Stimulated activated CD8-positive, alpha-beta memory T cell treated with anti-CD3 and anti-CD28 coated beads, Interleukin-12 subunit alpha, Interleukin-12 subunit beta, amount 100 ng/mL, for 1 hour (primary cell): ENCODE results near the gene KLF15.

ENCODE experiments used
- DNase-seq: peaks from one replicate; pipeline ENCODE4 v3.0.0-alpha.2; 2020; ENCODE audit warnings: low read depth

Gene KLF15

DNA sequence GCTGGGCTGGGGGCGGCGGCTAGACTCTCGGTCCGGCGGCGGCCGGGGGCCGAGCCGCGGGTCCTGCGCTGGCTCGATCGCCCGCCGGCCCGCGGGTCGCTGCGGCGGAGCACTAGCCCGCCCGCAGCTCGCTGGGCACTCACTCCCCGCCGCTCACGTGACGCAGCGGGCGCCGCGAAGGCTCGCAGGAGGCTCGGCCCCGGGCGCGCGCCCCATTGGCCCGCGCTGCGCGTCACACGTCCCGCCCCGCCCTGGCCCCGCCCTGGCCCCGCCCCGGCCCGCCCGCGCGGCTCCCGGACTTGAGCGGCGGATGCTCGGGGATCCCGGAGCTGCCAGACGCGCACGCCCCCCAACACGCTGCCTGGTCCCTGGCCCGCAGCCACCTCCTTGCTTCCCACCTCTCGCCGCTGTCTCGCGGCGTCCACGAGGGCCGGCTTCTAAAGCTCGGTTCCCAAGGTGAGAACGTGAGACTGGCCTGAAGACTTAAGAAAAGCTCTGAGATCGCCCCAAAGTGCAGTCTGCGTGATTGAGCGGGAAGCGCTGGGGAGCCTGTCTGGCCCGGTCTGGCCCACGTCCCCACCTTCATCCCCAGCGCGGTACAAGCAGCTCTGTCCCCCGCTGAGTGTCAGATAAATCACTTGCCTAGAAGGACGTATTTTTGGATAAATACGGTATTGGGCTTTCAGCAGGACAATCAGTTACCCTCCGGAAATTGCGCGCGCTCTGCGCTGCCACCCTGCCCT, at the start of gene KLF15:
TSS of gene KLF15 (minus strand) at position 114 of the 743 bp plus-strand sequence. CDS start 4,486 bp downstream, outside the sequence.
- DNase-seq = peak; percentile 51

DNA sequence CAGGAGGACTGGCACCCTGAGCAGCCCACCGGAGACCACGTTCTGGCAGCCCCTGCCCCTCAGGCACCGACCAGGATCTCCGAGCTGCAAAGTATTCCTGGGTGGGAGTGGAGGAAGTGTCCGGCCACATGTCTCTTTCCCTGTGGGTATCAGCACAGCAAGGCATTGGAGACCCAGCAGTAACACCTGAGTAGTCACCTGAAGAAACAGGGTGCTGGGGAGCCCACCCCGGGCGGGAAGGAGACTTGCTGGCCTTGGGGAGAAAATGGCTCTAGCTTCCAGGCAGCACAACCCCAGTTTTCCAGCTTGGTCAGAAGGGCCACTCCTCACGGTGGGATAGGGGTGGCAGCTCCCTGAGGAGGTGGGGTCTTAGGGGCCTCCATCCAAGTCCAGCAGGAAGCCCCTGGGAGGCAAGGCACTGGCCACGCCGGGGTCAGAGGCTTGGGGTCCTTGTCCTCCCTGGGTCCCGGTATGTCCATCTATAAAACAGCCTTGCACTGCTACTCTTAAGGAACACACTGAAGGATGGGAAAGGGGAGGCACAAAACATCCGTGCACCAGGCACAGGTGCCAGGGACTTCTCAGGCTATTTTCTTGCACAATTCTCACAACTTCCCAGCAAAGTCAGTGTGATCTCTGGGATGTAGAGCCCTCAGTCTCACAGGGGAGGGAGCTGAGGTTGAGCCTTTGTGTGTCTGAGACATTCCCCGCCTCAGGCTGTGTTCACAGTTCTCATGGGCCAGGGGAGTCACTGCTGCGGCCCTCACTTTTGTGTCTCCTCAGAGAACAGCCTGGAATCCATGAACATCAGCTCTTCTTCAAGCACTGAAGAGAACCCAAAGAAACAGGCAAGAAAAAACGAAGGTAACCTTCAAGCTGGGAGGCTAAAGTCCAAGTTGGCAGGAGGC, 49.4 kb upstream of the KLF15 start:
- no peak for DNase-seq

DNA sequence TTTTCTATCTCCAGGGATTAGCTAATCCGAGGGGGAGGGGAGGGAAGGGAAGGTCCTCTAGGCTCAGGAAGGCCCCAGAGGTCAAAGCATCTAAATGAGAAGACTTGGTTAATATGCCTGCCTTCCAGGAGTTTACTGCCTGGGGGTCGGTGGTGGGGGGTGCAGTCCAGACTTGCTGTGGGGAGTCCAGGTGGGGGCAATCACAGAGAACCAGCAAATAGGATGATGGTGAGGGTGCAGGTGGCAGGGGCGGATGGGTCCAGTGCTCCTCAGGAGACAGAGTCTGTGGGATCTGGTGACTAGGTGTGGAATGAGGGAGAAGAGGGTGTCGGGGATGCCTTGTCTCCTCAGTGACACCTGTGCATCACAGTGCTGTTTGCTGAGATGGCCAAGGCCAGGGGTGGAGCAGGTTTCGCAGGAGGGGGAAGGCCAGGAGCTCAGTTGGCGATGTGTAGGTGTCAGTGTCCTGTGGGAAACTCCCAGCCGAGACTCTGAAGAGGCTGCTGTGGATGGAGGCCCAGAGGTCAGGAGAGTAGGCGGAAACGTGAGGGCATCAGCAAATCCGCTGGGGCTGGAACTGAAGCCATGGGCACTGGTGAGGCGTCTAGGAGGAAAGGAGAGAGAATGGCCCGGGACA, 45.6 kb upstream of the KLF15 start:
- DNase-seq = no peak

DNA sequence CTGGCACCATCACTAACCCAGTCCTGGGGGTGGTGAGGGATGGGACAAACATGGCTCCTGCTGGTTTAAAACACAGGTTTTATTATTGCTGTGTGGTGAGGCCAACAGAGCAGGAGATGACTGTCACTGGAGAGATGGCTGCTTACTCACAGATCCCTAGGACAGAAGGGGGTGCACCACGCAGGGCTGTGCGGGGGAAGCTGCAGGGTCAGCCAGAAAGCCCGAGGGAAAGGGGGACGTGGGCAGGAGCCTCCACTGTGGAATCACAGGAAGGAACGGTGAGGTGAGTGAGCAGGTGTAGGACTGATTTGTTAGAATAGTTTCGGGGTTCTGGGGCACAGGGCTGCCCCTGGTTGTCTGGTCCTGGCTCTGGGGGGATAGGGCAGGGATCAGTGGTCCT, 45.0 kb upstream of the KLF15 start:
- DNase-seq = no peak

DNA sequence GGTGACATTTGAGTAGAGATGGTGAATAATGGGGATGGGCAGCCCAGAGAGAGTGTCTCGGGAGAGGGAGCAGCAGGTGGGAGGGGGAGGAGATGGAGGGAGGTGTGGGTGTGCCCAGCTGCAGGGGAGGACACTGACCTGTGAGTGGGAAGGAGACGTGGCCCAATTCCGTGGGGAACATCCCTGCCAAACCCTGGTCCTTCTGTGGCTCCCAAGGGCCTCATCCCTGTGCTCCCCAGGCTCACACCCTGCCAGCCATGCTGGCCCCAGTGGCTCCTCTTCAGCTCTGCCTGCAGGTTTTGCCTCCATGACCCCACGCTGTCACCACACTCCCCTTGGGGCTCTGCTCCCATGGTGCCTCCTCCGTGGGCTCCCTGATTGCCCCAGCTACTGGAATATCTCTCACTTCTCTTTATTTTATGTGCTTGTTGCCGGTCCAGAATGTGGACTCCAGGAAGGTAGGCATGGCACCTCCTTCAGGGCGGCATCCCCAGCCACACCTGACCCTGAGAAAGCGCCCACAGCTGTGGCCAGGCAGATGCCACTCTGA, 44.5 kb upstream of the KLF15 start:
- DNase-seq = no peak

DNA sequence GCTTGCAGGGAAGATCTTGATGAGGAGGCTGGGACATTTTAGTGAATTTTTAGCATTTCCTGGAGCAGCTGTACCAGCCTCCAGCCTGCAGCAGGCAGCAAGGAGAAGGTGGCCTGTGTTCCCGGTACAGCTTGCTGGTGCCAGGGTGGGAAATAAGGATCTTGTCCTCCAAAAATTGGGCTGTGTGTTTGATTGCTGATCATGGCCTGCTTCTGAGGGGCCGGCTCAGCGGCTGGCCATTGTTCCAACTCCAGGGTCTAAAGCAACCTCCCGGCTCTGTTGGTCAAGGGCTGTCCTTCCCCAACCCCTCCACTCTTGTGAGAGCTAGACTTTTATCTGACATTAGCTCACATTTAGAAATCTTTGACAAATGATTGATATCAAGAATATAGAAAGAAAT, 42.5 kb upstream of the KLF15 start:
- DNase-seq = no peak

DNA sequence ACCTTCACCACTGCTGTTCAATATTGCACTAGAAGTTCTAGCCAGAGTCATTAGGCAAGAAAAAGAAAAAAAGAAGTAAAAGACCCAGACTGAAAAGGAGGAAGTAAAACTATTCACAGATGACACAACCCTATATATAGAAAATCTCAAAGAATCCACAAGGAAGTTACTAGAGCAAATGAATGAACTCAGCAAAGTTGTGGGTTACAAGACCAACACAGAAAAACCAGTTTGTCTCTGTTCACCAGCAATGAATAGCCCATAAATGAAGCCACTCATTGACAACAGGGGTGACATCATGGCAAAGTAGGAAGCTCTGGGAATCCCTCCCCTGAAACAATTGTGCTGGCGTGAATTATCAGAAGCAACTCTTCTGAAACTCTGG, 42.1 kb upstream of the KLF15 start:
- DNase-seq = no peak

DNA sequence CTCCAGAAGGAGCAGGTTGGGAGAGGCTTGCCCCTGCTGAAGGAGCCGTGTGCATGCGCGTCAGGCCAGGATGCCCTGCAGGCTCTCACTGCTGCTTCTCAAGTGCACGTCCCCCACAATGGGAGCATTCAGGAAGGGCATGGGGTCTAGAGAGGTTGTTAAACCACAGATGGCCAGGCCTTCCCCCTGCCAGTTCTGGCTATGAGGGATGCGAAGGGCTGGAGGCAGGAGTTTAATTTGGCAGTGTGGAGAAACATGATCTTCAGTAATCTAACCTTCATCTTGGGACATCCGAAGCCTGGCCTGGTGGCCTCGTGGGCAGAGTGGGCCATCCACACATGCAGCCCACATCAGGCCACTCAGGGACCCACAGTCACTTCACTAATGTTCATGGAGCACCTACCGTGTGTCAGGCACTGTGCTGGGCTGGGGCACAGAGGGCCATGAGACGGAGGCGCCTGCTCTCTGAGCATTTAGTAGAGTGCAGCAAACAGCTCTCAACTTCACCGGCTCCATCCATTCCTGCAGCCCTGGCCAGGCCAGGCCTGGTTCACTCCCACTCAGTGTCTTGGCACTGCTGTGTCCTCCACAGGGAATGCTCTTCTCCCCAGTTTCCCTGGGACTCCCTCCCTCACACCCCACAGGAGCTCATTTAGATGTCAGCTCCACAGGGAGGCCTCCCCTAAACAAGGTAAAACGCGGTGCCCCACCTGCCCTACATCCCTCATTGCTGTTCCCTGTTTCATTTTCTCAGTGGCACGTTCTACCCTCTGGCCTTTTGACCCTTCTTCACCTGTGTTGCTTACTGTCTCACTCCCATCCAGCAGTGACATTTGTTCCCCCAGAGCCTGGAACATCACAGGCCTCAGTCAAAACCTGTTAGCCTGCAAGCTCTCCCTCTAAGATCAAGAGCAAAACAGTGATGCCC, 41.5 kb upstream of the KLF15 start:
- DNase-seq = no peak

DNA sequence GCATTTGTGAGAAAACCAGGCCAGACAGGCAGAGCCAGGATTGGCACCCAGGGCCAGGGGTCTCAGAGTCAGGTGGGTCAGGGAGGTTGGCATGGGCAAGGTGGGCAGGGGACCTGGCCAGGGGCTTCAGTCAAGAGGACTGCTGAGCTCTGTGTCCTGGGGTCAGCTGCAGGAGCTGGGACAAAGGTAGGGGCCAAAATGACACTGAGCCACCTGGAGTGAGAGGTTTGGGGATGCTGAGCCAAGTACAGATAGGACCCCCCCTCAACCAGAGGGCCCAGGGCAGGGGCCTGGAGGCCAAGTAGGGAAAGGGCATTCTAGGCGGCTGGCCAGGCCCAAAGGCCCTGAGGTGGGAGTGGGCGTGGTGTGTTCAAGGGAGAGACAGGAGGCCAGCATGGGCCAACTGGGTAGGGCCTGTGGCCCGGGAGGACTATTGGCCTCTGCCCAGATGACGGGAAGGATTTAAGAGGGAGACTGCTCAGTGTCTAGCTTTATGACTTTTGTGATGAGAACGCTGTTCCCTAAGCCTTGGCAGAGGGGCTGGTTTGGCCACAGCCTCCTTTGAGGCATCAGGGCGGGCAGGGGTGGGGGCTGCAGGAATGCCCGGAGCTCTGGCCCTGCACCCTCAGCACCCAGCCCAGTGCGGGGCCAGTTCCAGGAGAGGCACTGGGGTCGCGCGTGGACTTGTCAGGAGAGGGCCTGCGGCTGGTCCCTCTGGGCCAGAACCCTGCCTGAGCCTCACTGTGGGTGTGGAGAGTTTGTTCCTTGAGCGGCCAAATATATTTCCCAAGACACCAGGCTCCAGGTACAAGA, 40.6 kb upstream of the KLF15 start:
- DNase-seq = no peak

DNA sequence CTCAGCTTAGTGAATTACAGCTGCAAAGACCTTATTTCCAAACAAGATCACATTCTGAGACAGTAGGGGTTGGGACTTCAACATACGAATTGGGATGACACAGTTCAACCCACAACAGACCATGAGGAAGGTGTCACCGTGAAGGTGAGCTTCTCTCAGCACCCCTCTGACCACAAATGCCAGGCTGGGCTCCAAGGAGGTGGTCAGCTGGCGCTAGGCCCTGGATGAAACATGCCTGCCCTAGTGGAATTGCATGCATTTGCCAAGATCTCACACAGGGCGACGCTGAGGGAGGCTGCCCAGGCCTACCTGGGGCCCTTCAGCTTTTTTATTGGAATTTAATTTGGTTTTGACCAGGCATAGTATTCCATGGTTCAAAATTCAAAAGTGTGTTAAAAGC, 39.3 kb upstream of the KLF15 start:
- no peak for DNase-seq

DNA sequence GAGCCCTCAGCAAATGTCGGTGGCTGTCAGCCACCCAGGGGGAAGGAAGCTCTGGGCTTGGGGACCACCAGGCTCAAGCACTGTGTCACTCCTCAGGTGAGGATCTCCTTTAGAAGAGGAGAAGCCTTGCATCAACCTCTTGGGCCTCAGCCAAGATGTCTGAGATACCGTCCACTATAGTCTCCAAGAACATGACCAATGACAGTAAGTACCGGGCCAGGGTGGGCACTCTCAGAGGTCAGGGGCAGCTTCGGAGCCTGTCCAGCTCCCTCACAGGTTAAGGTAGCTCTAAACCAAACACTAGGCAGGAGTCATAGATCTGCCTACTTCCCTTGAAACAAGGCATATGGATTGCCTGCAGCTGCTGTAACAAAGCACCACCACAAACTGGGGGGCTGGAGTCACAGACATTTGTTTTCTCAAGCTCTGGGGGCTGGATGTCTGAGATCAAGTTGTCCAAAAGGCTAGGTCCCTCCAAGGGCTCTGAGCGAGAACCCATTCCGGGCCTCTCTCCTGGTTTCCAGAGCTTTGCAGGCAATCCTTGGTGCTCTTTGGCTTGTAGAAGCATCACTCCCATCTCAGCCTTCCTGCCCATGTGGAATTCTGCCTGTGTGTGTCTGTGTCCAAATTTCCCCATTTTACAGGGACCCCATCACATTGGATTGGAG, 38.8 kb upstream of the KLF15 start:
- DNase-seq = no peak

DNA sequence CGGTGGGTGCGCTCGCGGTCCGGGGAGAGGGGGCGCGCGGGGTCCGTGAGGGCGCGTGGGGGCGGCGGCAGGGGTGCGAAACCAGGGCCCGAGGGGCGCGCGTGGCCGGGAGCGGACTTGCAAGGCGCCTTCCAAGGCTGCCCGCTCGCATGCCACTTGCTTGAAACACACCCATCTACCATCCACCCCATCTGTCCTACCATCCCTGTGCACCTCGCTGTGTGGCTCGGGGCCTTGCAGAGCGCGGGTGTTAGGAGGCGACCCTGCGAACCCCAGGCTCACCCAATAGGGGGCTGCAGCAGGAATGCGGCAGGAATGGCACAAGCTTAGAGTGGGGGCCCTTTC, 37.7 kb upstream of the KLF15 start:
- no peak for DNase-seq

DNA sequence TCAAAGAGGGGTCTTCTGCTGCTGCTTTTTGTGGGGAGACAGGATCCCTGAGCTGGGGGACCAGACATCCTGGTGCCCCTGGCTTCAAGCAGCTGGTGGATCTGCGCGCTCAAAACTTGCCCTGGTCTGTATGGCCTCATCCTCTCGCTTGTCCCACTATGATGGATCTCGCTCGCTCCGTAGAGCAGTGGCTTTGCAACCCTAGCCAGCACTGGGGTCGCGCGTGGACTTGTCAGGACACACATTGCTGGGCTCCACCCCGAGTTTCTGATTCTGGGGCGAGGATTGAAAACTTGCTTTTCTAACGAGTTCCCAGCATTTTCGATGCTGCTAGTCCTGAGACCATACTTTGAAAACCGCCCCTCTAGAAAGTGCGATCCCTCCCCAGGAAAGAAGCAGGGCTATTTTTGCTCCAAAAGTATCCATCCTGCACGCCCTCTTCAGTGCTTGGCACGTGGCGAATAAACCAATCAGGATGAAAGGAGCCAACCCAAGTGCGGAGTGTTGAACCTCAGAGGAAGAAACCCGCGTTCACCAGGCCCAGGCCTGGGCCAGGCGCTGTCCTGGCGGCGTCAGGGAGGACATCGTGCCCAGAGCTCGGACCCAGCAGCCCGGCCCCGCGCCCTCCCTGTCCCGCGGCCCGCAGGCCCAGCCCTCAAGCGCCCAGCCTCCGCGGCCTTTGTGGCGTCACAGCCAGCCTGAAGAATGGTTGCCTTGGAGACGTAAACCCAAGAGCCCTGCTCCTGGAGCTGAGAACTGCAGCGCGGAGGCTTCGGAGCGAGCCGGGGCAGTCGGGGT, 37.2 kb upstream of the KLF15 start, which contains the start of gene CFAP100:
TSS of gene CFAP100 (plus strand) at position 731 of the 798 bp plus-strand sequence. CDS start 1,092 bp downstream, outside the sequence.
- no peak for DNase-seq

DNA sequence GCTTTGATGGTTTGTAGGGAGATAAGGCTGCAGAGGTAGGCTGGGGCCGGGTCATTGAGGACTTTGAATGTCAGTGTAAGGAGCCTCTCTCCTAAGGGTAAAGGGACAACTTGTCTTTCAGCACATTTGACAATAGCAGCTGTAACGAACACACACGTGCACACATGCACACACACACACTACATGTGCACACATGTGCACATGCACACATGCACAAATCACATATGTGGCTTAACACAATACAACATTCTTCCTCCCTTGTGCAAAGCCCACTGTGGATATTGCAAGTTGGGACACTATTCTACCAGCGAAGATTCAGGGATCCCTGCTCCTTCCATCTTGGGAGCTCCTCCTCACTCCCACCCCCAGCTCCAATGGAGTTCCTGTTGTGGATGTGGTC, 36.4 kb upstream of the KLF15 start:
- DNase-seq = no peak

DNA sequence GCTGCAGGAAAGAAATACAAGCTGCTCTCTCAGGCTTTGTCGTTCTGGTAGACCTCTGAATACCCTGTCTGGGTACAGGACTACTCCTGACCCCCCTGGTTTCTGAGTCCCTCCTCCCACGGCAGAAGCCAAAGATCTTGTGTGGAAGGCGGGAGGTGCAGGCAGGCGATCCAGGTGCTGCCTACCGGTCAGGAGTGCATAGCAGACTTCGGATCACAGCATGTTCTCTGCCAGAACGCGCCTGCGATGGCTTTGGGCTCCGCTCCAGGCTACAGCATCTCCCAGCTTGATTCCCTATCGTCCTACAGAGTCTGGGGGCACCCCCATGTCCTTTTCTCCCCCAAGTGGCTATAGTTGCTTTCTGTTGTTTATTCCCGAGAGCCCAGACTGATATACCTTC, 35.0 kb upstream of the KLF15 start:
- DNase-seq = no peak

DNA sequence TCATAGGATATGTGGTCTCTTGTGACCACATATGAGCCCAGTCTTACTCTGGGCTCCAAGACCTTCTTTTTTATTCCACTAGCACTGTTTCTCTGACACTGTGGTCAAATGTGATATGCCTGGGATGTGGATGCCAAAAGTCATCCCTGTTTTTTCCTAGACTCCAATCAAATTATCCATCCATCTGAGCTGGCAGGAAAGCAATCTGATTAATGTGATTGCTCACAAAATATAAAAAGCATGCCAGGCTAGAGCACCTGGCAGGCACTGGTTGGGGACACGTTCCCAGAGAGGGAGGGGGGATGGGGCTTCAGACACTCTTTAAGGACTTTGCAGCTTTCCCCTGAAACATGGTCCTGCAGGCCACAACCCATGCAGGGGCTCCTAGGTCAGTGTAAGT, 34.4 kb upstream of the KLF15 start:
- DNase-seq = no peak

DNA sequence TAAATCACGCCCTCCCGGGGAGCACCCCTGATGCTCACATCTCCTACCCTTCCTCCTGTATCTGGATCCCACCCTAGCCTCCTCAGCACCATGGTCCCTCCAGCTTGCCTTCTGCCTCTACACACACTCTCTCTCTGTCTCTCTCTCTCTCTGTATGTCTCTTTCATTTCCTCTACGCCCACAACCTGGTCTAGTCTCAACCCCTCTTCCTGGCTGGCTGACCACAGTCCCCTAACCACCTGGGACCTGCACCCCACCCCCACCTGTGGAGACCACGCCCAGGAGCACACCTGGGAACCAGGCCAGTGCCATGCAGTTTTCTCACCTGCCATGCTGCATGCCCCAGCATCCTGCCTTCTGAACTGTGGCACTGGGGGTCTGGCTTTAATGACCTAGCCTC, 33.5 kb upstream of the KLF15 start:
- no peak for DNase-seq

DNA sequence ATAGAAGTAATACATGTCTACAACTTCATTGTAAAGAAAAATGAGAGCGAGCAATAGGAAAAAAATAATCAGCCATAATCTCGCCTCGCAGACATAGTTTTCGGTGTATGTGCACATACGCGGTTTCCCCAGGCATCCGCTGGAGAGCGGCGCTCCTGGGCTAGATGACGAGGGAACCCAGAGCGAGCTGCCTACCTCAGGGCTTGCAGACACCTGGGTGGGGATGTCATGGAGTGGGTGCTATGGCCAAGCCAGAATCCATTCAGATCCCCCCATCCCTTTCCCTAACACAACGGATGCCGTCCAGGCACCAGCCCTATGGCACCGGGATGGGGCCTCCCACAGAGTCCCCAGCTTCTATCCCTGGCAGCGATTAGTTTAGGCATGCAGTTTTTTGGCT, 33.0 kb upstream of the KLF15 start:
- DNase-seq = no peak

DNA sequence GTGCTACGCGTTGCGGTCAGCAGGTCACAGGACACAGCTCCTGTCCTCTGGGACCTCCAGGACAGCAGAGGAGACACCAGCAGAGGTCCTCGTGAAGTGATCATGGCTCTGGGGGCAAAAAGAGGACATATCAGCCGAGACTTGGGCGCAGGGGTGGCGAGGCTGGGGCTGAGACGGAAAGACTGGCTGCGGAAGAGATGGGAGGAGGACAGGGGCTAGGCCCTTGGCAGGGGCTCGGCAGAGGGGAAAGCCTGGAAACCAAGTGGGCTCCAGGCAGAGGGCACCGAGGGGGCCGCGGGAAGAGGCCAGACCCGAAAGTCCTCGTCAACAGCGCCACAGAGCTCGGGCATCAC, 32.6 kb upstream of the KLF15 start:
- no peak for DNase-seq
